ENCODE results near the gene CTNND2.

The CTNND2 gene

GRCh38 chr5:11239261-11240015 is 664.8 kb downstream of the CTNND2 start:
- H3K9me3 Mint-ChIP-seq = peaks cover 15% of the 10 kb centered on the region
- no peak for DNase-seq
- H3K4me1 Mint-ChIP-seq = peaks cover 8% of the 10 kb centered on the region
- no peaks in the 10 kb centered on the region for H3K36me3 Mint-ChIP-seq (ENCODE audit: low read depth)
- H3K27ac Mint-ChIP-seq = no peak overlapping the region
- no peak for ATAC-seq
- H3K27me3 Mint-ChIP-seq = no peaks in the 10 kb centered on the region
- no peak overlapping the region for H3K4me3 Mint-ChIP-seq

- ATAC-seq (peak; percentile 46), DNase-seq (no peak)
- Mint-ChIP-seq H3K36me3 (ENCODE audit: low read depth) (peaks cover 3% of the 10 kb centered on the region), H3K4me3 (no peak overlapping the region), H3K27me3 (peaks cover 2% of the 10 kb centered on the region), H3K4me1 (peaks cover 16% of the 10 kb centered on the region), H3K27ac (no peak overlapping the region), H3K9me3 (peaks cover 9% of the 10 kb centered on the region)
Measured at GRCh38 chr5:11234501-11234911, 669.7 kb downstream of the CTNND2 start.

GRCh38 chr5:11230890-11231289 is 673.4 kb downstream of the CTNND2 start:
- Mint-ChIP-seq H3K9me3 (peaks cover 9% of the 10 kb centered on the region), H3K36me3 (ENCODE audit: low read depth) (peaks cover 3% of the 10 kb centered on the region), H3K27me3 (peaks cover 2% of the 10 kb centered on the region), H3K27ac (no peak overlapping the region), H3K4me1 (peaks cover 16% of the 10 kb centered on the region), H3K4me3 (no peak overlapping the region)
- ATAC-seq (no peak), DNase-seq (no peak)

GRCh38 chr5:11227064-11227463 is 677.2 kb downstream of the CTNND2 start:
- no peak overlapping the region for H3K27ac Mint-ChIP-seq
- peaks cover 9% of the 10 kb centered on the region for H3K9me3 Mint-ChIP-seq
- no peaks in the 10 kb centered on the region for H3K4me1 Mint-ChIP-seq
- peaks cover 3% of the 10 kb centered on the region for H3K36me3 Mint-ChIP-seq (ENCODE audit: low read depth)
- DNase-seq = no peak
- ATAC-seq = no peak
- H3K4me3 Mint-ChIP-seq = no peak overlapping the region
- H3K27me3 Mint-ChIP-seq = peaks cover 2% of the 10 kb centered on the region

GRCh38 chr5:11224436-11225187 is 679.6 kb downstream of the CTNND2 start:
- no peaks in the 10 kb centered on the region for H3K27me3 Mint-ChIP-seq
- H3K4me3 Mint-ChIP-seq = no peak overlapping the region
- DNase-seq (no peak), ATAC-seq (no peak)
- H3K9me3 Mint-ChIP-seq = no peaks in the 10 kb centered on the region
- H3K4me1 Mint-ChIP-seq = no peaks in the 10 kb centered on the region
- H3K36me3 Mint-ChIP-seq (ENCODE audit: low read depth) = no peaks in the 10 kb centered on the region
- no peak overlapping the region for H3K27ac Mint-ChIP-seq

GRCh38 chr5:11222169-11222568 is 682.1 kb downstream of the CTNND2 start:
- DNase-seq (no peak), ATAC-seq (no peak)
- H3K4me1 Mint-ChIP-seq = no peaks in the 10 kb centered on the region
- H3K9me3 Mint-ChIP-seq = no peaks in the 10 kb centered on the region
- H3K27me3 Mint-ChIP-seq = peaks cover 2% of the 10 kb centered on the region
- no peak overlapping the region for H3K27ac Mint-ChIP-seq
- H3K4me3 Mint-ChIP-seq = no peak overlapping the region
- H3K36me3 Mint-ChIP-seq (ENCODE audit: low read depth) = no peaks in the 10 kb centered on the region

- ATAC-seq (no peak), DNase-seq (no peak)
- Mint-ChIP-seq H3K27ac (no peak overlapping the region), H3K27me3 (peaks cover 4% of the 10 kb centered on the region), H3K36me3 (ENCODE audit: low read depth) (no peaks in the 10 kb centered on the region), H3K9me3 (no peaks in the 10 kb centered on the region), H3K4me3 (no peak overlapping the region), H3K4me1 (no peaks in the 10 kb centered on the region)
Measured at GRCh38 chr5:11214864-11215644, 689.2 kb downstream of the CTNND2 start.

- Mint-ChIP-seq H3K36me3 (ENCODE audit: low read depth) (no peaks in the 10 kb centered on the region), H3K27me3 (peaks cover 3% of the 10 kb centered on the region), H3K4me1 (no peaks in the 10 kb centered on the region), H3K4me3 (no peak overlapping the region), H3K27ac (no peak overlapping the region), H3K9me3 (no peaks in the 10 kb centered on the region)
- DNase-seq (no peak), ATAC-seq (no peak)
Measured at GRCh38 chr5:11212706-11213105, 691.5 kb downstream of the CTNND2 start.

- H3K27me3 Mint-ChIP-seq = no peaks in the 10 kb centered on the region
- no peak overlapping the region for H3K4me3 Mint-ChIP-seq
- H3K4me1 Mint-ChIP-seq = no peaks in the 10 kb centered on the region
- no peak overlapping the region for H3K27ac Mint-ChIP-seq
- H3K36me3 Mint-ChIP-seq (ENCODE audit: low read depth) = no peaks in the 10 kb centered on the region
- H3K9me3 Mint-ChIP-seq = no peaks in the 10 kb centered on the region
- ATAC-seq = no peak
- DNase-seq = no peak
Measured at GRCh38 chr5:11197726-11198125, 706.5 kb downstream of the CTNND2 start.

GRCh38 chr5:11191673-11192072 is 712.6 kb downstream of the CTNND2 start:
- no peak for DNase-seq
- no peaks in the 10 kb centered on the region for H3K9me3 Mint-ChIP-seq
- no peaks in the 10 kb centered on the region for H3K27me3 Mint-ChIP-seq
- no peak for ATAC-seq
- no peak overlapping the region for H3K4me3 Mint-ChIP-seq
- H3K27ac Mint-ChIP-seq = no peak overlapping the region
- H3K36me3 Mint-ChIP-seq (ENCODE audit: low read depth) = no peaks in the 10 kb centered on the region
- H3K4me1 Mint-ChIP-seq = no peaks in the 10 kb centered on the region

- Mint-ChIP-seq H3K36me3 (ENCODE audit: low read depth) (no peaks in the 10 kb centered on the region), H3K27me3 (peaks cover 2% of the 10 kb centered on the region), H3K9me3 (no peaks in the 10 kb centered on the region), H3K4me3 (no peak overlapping the region), H3K4me1 (peaks cover 12% of the 10 kb centered on the region), H3K27ac (no peak overlapping the region)
- ATAC-seq (no peak), DNase-seq (peak; percentile 4)
Measured at GRCh38 chr5:11182441-11183080, 721.7 kb downstream of the CTNND2 start.

- no peak overlapping the region for H3K4me3 Mint-ChIP-seq
- H3K36me3 Mint-ChIP-seq (ENCODE audit: low read depth) = no peaks in the 10 kb centered on the region
- no peak for ATAC-seq
- H3K27me3 Mint-ChIP-seq = peaks cover 2% of the 10 kb centered on the region
- DNase-seq = no peak
- H3K9me3 Mint-ChIP-seq = no peaks in the 10 kb centered on the region
- H3K4me1 Mint-ChIP-seq = peaks cover 12% of the 10 kb centered on the region
- H3K27ac Mint-ChIP-seq = no peak overlapping the region
Measured at GRCh38 chr5:11181940-11182339, 722.3 kb downstream of the CTNND2 start.

- ATAC-seq (no peak), DNase-seq (no peak)
- Mint-ChIP-seq H3K4me3 (no peak overlapping the region), H3K9me3 (no peaks in the 10 kb centered on the region), H3K27ac (no peak overlapping the region), H3K27me3 (peaks cover 2% of the 10 kb centered on the region), H3K4me1 (peaks cover 12% of the 10 kb centered on the region), H3K36me3 (ENCODE audit: low read depth) (no peaks in the 10 kb centered on the region)
Measured at GRCh38 chr5:11180890-11181289, 723.4 kb downstream of the CTNND2 start.

GRCh38 chr5:11177999-11178711 is 726.1 kb downstream of the CTNND2 start:
- DNase-seq = no peak
- H3K27me3 Mint-ChIP-seq = peaks cover 4% of the 10 kb centered on the region
- peak overlapping the region; percentile 81 for H3K27ac Mint-ChIP-seq
- peak; percentile 86 for ATAC-seq
- peaks cover 12% of the 10 kb centered on the region for H3K4me1 Mint-ChIP-seq
- no peak overlapping the region for H3K4me3 Mint-ChIP-seq
- no peaks in the 10 kb centered on the region for H3K36me3 Mint-ChIP-seq (ENCODE audit: low read depth)
- no peaks in the 10 kb centered on the region for H3K9me3 Mint-ChIP-seq

All from activated naive CD8-positive, alpha-beta T cell treated with anti-CD3 and anti-CD28 coated beads, Interleukin-2, amount 50 U/mL, for 24 hours (primary cell).